T47D (cell line): Measurements from ENCODE around the gene NFATC4.
"Not testable (repeated sequence)": the region's sequence is repeated elsewhere in the genome, so short reads cannot be mapped to it uniquely, and the experiment has no call there.

ENCODE experiments used
- DNase-seq, 2 experiments: peaks; one replicate each; pipeline versions ENCODE4 v3.0.0 to v3.0.0-alpha.2; 2011 to 2012; ENCODE audit warnings: low read depth in 1 of 2, low spot score in 1 of 2
- JUND ChIP-seq: IDR thresholded peaks from 2 replicates; pipeline ENCODE4 v1.6.1; 2012; ENCODE audit warnings: low read depth
- in situ Hi-C: cut with HindIII; loops from 2 replicates; pipeline ENCODE4 v1.10.0; 2016; ENCODE audit warnings: low sequenced_read_pairs, low pct_unique_long_range_greater_than_20kb

Gene NFATC4

GRCh38 chr14:24376448-24377070 lies 8.6 kb downstream of the NFATC4 start:
- DNase-seq, result no peak
- in situ Hi-C loops, result no loop called here

DNA sequence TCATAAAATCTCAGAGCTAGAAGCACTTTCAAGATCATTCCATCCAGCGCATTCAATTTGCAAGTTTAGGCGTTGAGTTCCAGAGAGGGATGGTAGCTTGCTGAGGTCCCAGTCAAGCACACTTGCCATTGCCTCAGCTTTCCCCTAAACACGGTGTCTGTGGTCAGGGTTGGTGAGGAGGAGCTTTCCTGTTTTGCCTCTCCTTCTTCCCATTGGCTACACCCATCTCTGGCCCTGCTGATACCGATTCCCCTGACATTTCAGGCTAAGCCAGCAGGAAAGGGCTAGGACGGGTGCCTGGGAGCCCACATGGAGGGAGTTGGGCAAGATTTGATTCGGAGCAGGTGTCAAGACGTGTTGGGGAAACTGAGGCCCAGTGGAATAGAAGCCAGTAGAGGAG lies 9.1 kb downstream of the NFATC4 start:
- no peak for DNase-seq
- TF ChIP-seq JUND, result no peak
- in situ Hi-C loops, result no loop called here

More at GRCh38 chr14:24376448-24377070, 8.6 kb downstream of the NFATC4 start:
- TF ChIP-seq JUND, result no peak

- in situ Hi-C loops, result no loop called here
- DNase-seq, result peak in 1 of 2 experiments; percentile 44
- no peak for TF ChIP-seq JUND
Measured at GRCh38 chr14:24377657-24378056, 9.7 kb downstream of the NFATC4 start.

DNA sequence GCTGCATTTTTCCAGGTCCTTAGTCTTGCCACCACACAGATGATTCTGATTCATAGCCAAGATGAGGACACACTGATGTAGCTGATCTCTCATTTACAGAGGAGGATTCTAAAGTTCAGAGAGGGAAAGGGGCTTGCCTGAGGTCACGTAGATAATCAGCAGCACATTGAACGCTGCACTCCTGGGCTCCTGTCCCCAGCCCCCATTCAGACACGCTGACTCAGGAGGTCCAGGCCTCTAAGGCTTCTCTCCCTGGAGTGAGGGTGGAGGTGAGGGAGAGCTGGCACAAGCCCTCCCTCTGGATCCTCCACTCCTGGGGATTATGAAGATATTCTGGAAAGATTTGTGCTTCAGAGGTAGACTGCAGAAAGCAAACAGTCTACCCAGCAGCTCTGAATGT lies 10.3 kb downstream of the NFATC4 start:
- no peak for TF ChIP-seq JUND
- no peak for DNase-seq
- in situ Hi-C loops, result no loop called here

DNA sequence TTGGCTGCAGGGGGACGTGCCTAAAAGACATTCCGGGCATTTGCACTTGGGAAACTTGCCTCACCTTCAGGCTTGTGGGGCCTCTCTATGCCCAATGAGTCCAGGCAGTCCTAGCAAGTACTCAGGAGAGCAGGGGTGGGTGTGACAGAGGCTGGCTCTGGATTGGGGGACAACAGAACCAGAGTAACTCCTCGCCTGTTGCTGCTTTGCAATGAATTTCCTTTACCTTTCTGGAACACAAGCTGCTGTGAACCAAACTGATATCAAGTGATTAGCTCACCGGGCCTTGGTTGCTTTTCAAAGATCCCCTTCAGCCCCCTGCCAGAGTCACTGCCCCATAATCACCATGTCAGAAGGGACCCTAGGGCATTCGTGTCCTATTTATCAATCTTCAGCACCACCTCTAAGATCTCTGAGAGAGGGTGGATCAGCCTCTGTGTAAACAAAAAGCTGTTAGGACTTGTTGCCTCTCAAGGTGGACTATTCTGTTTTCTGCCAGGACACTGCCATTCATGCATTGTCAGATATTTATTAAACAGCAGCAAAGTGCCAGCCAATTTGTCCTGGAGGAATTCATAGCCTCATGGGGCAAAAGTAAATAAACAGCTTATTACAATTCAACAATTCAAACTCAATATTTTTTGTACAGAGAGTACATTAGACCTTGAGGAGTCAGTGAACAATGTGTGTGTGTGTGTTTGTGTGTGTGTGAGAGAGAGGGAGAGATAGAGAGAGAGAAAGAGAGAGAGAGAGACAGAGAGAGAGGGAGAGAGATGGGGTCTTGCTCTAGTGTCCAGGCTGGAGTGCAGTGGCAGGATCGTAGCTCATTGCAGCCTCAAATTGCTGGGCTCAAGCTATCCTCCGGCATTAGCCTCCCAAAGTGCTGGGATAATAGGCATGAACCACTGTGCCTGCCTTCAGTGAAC lies 11.3 kb downstream of the NFATC4 start:
- in situ Hi-C loops, result no loop called here
- no peak for DNase-seq
- no peak for TF ChIP-seq JUND

DNA sequence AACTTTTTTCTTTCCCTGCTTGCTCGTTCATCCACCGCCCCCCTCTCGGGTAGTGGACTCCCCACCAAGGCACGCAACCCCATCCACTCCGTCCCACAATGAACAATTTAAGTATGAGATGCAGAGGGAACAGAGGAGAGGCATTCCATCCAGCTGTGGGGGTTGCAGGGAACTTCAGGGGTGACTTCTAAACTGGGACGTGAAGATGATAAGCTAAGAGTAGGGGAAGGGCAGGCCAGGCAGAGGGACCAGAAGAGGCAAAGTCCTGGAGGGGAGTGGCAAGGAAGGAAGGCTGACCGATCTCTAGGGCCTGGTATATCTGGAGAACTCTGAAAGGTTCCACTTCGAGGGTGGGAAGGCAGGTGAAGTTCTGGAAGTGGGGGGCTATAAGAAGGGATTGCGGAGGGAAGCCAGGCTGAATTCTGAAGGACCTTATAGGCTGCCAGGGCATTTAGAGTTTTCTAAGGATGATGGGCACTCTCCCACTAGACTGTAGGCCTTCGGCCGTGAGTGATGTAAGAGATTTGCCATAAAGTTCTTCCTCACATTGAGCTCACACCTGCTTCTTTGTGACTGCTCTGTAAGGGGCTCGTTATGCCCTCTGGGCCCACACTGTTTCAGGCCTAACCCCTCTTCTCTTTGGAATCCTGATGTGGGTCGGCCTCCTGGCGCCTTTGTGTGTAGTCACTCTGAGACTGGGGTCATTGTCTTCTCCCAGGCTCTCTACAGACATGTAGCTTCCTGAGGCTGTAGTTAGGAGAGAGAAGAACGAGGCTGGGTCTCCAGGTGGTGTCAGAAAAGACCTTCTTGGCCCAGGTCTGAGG lies 12.1 kb downstream of the NFATC4 start:
- TF ChIP-seq JUND, result no peak
- DNase-seq, result no peak
- in situ Hi-C loops, result no loop called here

GRCh38 chr14:24381363-24382063 lies 13.5 kb downstream of the NFATC4 start:
- DNase-seq, result no peak
- no peak for TF ChIP-seq JUND
- in situ Hi-C loops, result no loop called here

- in situ Hi-C loops, result no loop called here
- no peak for DNase-seq
Measured at GRCh38 chr14:24382064-24382371, 14.0 kb downstream of the NFATC4 start.

DNA sequence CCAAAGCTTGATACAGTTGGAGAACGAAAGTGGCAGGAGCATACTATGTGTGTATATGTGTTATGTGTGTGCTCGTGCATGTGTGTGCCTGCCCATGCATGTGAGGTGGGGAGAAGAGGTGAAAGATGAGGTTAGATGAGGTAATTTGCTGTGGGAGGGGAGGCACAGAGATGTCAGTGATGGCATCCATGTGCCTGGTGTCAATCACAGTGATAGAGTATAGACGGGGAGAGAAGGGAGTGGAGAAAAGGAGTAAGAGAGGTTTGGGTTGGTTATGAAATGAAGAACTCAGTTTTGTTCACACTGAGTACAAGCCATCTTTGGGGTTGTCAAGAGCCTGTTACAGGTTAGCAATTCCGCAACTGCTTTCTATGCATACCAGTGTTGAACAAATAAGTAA lies 16.2 kb downstream of the NFATC4 start:
- in situ Hi-C loops, result no loop called here
- DNase-seq, result no peak
- no peak for TF ChIP-seq JUND

More at GRCh38 chr14:24382064-24382371, 14.0 kb downstream of the NFATC4 start:
- no peak for TF ChIP-seq JUND

DNA sequence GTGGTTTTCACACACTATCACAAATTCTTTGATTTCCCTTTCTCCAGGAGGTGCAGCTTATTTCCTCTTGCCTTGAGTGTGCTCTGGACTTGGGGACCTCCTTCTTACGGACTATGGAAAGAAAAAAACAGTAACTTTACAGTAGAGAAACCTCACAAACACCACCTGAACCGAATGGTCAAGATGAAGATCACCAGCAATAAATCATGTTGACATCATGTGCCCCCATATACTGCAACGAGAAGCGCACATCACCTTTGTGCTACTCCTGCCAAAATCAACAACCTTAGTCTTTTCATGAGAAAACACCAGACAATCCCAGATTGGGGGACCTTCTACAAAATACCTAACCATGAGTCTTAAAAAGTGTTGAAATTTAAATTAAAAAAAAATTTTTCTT lies 17.5 kb downstream of the NFATC4 start:
- in situ Hi-C loops, result no loop called here
- DNase-seq, result no peak
- no peak for TF ChIP-seq JUND

DNA sequence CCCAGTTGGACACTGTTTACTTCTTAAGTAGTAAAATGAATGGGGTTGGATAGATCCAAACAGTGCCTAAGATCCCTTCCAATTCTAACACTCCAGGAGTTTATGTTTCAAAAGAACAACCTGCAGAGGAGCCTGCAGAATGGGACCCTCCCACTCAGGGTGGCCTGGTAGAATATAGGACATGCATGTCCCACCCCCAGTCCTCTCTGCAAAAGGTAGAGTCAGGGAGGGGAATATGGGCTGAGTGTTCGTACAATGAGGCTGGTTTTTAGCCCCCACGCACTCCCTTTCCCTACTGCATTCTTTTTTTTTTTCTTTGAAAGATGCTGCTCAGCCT lies 19.0 kb downstream of the NFATC4 start:
- no peak for TF ChIP-seq JUND
- no peak for DNase-seq
- in situ Hi-C loops, result no loop called here

- in situ Hi-C loops, DNase-seq: not testable (repeated sequence)
Measured at GRCh38 chr14:24387579-24387978, 19.6 kb downstream of the NFATC4 start.
